Posterior vena cava (tissue), 2 donors: ENCODE results near the gene CDK12. TPM values are rescaled to one million over a fixed set of nuclear protein-coding genes. Genes with fewer than 3 reads are reported as not detected.
"Not testable (repeated sequence)": the region's sequence is repeated elsewhere in the genome, so short reads cannot be mapped to it uniquely, and the experiment has no call there.

Source experiments
- DNase-seq: peaks from one replicate; pipeline ENCODE4 v3.0.0-alpha.2; 2020; ENCODE audit warnings: low spot score
- intact Hi-C, 2 donors: fragments of 100-400 bp; cut with DNase I; formaldehyde crosslinking; loops; one replicate each; pipeline versions ENCODE4 v1.14.1 to v1.14.2; 2022 to 2023
- total RNA-seq, 2 donors: library from RNA; stranded (reverse); fragmentation: NEBNext Ultra II Directional; extraction: Animal tissue kit (Norgen Biotek cat#: 25700); gene quantifications; one replicate each; pipeline ENCODE4 v1.2.1, GENCODE V29; 2021
- donor health status: DM: yes; HTN: yes; CAD: no.
- donor health status: DM: yes; HTN: yes; CAD: no.

Gene CDK12
- total RNA-seq, 2 donors from 2014 or later, result 37.6 to 40.8 TPM

DNA sequence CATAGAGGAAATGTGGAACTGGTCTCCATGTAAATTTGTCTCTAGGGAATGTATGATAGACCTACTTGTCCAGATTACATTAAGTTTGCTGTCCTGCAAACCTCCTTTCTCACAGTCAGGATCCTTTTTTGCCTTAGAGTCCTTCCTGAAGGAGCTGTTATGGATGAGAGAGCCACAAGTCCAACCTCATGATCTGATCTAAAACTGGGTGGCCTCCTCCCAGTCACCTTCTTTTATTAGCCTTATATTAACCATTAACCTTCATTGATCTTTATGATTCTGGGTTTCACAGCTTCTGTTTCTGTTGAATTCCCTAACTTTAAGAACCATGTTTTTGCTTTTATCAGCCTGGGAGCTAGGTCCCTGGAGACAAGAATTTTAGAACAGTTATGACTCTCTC, 82.4 kb downstream of the CDK12 start:
- no peak for DNase-seq
- intact Hi-C loops, result no loop called here

DNA sequence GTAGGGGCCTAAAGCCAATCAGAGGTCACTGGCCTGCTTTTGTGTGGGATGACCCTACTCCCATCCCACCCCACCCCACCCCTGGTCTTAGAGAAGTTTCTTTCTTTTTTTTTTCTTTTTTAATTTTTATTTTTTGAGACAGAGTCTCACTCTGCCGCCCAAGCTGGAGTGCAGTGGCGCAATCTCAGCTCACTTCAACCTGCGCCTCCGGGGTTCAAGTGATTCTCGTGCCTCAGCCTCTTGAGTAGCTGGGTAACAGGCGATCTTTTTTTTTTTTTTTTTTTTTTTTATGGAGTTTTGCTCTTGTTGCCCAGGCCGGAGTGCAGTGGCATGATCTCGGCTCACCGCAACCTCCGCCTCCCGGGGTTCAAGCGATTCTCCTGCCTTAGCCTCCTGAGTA, 83.1 kb downstream of the CDK12 start:
- intact Hi-C loops, DNase-seq: not testable (repeated sequence)

DNA sequence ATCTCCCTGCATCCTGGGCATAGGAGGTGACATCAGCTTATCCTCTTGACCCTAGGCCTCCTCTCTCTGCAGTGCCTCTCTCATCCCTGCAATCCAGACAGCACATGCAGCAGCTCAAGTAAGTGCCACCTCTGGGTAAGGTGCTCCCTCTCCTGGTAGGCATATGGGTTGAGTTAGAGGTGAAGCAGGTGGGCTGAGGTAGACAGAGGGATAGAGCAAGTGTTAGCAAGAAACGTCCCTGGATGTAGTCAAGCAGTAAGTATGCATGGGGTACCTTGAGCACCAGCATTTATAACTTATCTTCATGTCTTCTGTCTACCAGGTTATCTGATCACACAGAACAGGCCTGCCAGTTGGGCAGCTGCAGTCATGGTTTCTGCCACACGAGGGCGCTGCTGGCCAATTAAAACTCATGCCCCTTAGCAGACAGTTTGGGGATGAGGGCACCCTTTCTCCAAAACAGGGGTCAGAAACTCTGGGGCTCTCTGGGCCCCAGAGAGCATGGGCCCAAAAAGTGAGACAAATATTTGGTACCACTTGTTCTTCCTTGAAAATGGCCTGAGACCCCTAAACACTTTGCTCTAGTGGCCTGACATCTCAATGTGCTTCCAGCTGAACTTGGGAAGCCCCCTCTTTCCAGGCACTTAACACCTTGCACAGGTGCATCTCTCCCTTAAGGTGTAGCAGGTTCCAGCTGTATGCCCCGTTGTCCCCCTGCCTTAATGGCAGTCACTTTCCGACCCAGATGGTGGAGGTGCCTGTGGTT, 86.6 kb downstream of the CDK12 start:
- DNase-seq, result peak; percentile 91
- intact Hi-C loops, result loop anchor here in 1 of 2 donors (5.0 kb wide), 1 partner anchor 74 kb away; no protein-coding TSS in a partner anchor

DNA sequence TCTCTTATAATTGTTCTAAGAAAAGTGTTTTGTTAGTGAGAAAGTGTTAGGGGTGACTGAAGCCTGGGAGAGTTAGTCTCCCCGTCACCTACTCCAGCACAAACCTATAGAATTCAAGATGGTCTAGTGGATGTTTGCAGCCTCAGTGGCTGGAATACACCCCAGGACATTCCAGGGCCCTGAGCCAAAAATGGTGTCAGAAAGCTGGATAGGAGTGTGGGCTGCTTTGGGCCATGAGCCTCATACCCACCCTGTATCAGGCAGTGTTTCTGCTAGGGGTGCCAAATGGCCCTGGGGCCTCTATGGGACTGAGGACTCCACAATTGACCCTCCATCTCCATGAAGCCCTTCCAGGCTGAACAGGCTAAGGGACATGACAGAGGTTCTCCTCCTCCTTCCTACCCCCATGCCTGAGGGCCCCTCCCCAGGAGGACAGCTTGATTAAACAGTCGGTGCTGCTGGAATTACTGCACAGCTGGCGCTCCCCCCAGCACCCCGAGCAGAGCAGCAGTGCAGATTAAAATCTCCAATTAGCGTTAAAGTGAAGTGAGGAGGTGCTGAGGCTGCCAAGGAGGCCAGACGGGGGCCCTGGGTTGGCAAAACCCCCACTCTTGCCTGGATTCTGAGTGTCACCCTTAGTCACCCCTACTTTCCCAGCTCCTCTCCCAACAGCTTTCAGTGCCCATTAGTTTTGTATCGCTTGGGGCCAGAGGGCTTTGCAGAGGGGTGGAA, 87.4 kb downstream of the CDK12 start:
- intact Hi-C loops, result loop anchor here in 1 of 2 donors (5.0 kb wide), 1 partner anchor 74 kb away; no protein-coding TSS in a partner anchor
- DNase-seq, result no peak

DNA sequence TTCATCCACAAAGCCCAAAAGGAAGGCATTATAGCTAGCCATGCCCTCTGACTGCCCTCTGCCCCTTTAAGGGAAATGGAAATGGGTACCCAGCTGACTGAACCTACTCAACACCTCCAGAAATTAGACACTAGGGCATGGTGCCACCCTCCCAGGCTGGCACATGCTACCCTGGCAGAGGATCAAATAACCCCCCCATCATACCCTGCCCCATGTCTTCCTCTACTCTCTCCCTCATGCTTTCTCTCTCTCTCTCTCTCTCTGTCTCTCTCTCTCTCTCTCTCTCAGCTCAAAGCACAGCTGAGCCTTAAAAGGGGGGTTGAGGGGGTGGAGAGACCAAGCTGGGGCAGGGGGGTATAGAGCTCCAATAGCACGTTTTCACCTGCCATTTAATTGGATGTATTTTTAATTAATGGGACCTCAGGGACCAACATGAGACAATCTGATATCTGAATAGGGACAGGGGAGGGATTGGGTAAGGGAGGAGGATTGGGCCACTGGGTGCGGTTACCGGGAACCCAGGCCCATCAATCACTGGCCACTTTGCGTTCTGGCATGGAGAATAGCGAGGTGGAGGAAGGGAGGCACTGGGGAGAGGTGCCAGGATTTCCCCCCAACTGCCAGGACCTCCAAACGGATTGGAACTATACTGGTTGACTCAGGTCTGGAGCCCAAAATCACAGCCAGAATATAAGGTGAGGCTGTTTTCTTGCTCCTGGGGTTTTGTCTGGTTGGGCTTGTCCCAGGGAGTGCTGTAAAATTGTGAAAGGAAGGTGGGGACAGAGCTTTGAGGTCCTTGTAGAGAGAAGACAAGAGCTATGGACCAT, 88.7 kb downstream of the CDK12 start:
- intact Hi-C loops, result loop anchor here (5.0 kb wide), 2 partner anchors 72 to 77 kb away; partner anchors contain the start of gene PPP1R1B (in 1 of the 2)
- no peak for DNase-seq

DNA sequence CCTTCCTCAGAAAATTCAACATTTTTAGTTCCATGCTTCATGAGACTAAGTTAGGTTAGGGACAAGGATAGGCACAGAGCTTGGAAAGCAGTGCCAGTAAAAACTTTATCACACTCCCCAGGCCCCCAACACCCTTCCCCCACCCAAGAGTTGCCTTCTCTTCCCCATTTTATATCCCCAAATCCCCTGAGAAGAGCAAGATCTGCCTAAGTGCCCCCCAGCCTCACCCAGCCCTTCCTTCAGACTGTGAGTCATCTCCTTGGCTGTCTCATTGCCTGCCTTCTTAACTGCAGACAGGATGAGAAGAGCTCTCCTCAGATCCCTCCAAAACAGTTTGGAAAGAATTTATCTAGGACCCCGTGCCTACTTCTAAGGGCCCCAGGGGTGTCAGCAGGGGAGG, 90.6 kb downstream of the CDK12 start:
- intact Hi-C loops, result loop anchor here in 1 of 2 donors (5.0 kb wide), 1 partner anchor 75 kb away; the partner anchor contains the start of gene PPP1R1B

DNA sequence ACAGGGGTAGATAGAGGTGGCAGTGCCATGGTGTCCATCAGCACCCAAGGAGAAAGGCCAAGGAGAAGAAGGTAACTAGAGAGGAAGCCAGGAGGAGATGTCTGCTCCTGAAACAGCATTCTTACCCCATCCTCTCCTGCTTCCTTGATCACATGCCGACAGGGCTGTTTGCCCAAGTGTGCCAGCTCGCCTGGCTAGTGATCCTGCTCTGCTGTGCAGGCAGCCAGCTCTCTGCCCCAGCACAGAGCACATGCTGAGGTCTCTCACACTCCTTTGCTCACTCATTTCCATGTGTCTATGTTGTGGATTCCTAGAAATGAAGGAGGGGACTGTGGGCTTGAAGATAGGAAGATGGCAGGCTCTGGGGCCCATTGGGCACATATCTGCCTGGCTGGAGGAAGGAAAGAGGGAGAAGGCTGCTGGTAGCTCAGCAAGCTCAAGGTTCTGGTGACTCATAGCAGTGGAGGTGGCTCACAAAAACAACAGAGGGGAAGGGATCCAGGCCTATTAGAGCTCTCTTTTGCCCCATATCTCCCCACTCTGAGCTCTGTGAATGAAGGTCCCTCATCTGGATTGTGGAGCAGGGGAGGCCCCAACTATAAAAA, 92.2 kb downstream of the CDK12 start:
- intact Hi-C loops, result loop anchor here in 1 of 2 donors (5.0 kb wide), 1 partner anchor 74 kb away; the partner anchor contains the start of gene PPP1R1B
- DNase-seq, result no peak

More for the DNA sequence above, 90.6 kb downstream of the CDK12 start:
- DNase-seq, result no peak

DNA sequence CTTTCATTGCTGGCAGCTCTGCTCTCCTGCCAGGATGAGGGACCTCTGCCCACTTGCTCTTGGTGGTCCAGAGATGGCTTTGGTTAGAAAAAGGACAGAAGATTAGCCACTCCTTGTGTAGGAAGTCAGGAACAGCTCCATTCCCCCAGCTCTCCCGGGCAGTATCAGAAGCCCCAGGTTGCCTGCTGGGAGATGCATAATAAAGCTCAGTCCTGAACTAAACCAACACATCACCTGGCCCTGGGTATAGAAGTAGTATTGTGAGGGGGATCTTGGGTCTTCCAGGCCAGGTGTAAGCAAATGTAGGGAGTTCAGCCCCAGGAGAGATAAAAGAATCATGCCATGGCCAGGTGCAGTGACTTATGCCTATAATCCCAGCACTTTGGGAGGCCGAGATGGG, 94.1 kb downstream of the CDK12 start:
- DNase-seq, result no peak
- intact Hi-C loops, result no loop called here

DNA sequence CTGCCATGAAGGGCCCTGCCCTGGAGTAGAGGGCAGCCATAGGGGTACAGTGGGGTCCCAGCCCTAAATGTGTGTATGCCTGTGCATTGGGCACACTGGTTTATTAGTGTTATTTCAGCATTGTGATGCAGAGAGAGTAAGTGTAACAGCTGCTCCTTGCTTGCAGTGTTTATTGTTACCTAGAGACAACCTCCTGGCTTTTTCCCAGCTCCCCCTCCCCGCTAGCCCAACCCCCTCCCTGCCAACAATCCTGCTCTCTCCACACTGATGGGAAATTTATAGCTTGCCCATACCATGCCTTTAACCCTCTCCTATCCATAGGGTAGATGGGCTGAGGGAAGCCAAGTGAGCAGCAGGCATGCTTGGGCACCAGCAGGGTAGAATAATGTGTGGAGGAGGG, 95.1 kb downstream of the CDK12 start:
- intact Hi-C loops, result no loop called here
- no peak for DNase-seq

DNA sequence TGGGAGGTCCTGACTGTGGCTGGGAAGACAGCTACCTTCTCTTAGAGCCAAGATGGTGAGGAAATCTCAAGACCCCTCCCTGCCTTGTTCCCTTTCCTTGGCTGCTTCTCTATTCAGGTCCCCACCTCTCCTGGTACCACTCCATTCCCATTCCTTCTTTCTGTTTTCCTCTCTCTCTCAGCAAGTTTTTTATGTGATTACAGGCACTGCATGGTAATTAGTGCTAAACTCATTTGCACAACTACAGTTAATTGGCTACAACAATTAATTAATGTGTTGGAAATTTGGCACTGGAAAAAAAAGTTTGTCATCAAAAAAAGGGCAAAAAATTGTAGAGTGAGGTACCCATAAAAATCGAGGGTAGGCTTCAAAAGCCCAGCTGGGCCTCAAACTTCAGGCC, 101.1 kb downstream of the CDK12 start:
- intact Hi-C loops, result no loop called here

DNA sequence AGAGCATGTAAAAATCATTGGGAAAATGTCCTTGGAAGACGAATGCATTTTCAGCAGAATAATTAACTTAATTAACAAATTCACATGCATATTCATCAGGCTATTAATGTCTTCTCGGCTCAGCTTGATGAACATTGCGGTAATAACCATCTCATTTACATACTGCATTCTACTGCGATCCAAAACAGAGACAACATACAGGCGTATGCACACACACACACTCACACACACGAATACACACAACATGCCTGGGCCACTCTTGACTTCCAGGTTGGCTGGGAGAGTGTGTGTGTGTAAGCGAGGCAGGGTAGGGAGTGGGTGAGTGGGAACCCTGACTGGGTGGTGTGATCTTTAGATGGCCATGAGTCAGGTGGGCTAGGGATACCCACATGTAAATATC, 101.7 kb downstream of the CDK12 start:
- intact Hi-C loops, result no loop called here

More for the DNA sequence above, 101.1 kb downstream of the CDK12 start:
- DNase-seq, result no peak

DNA sequence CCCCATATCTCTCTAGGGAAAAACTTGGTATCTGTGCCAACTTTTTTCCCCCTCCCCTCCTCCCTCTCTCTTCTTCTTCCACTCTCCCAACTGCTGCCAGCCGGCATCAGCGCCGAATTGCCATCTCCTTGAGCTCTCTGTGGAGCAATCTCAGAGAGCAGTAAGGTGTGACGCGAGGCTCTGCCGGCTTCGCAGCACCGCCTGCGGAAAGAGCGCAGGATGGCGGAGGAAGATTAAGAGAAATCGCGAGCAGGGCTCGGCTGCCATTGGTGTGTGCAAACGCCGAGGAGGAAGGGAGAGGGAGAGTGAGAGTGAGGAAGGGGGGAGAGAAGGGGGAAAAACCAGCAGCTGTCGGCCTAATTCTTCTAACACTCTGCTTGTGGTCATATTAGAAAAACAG, 102.2 kb downstream of the CDK12 start:
- intact Hi-C loops, result no loop called here
- DNase-seq, result no peak

More for the DNA sequence above, 101.7 kb downstream of the CDK12 start:
- no peak for DNase-seq

DNA sequence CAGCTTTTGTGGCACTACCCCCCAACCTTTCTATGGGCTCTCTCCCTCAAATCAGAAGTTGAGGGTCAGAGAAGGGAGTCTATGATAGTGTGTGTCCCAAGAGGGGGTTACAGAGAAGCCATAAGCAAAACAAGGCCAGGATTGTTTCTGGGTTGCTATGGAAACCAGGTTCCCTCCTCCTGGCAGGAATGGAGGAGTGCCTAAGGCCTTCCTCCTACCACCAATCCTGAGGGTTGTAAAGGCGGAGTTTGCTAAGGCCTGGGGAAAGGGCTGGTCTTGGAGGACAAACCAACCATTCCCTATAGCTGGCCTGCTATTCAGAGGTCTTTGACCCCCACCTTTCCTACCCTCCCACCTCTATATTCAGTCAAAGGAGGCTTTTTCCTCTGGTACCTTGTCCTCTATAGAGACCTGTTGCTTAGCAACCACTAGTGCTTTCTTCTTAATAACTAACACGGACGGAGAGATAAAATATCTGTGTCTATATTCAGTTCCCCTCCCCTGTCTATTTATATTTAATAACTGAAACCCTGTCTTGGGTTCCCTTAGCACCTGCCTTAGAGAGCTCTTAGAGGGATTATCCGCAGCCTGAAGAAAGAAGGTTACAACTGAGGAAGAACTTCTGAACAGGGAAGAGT, 103.0 kb downstream of the CDK12 start:
- intact Hi-C loops, result no loop called here

DNA sequence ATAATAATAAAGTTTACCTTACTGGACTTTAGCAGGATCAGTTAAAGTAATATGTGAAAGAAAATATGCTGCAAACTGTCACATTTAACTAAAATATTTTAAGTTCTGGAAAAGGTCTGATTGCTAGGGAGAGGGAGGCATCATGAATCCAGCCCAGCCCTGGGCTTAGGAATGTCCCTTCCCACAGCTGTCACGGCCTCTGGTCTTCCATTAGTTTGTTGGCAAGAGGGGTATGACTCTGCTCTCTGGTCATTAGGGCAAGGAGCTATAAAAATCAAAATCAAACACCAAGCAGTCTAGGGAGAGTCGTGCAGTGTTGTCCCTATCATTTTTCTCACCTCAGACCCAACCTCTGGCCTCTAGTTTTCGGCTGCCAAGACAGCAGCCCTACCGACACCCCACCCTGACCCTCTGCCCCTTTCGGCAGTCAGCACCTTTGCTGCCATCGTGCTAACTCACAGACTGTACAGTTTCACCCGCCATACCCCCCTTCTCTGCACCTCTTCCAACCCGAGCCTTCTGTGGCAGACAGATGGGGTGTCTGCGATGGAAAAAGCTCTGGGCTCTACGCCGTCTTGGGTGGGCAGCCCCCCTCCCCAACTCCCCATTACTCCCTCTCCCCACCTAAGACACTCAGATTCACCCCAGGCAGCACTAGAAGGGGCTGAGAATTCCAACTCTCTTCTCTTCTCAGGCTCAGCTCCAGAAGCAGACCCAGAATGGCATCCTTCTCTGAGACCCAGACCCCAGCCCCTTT, 105.0 kb downstream of the CDK12 start:
- no peak for DNase-seq
- intact Hi-C loops, result no loop called here

More for the DNA sequence above, 103.0 kb downstream of the CDK12 start:
- no peak for DNase-seq

DNA sequence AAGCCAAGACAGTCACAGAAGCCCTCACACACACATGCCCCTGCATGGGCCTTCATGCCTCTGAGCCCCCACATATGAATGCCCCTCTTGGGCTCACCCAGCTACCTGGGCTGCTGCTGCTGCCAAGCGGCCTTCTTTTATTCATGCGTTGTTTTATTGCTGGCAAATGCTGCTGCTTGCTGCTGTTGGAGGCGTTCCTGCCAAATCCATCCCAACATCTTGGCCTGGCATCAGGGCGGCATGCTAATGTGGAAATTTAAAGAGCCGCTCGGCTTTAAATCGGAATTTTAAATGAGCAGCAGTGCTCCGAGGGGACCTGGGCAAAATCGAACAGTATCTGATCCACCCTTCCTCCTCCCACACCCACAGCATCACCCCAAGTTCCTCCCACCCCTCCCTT, 107.4 kb downstream of the CDK12 start:
- DNase-seq, result no peak
- intact Hi-C loops, result no loop called here

DNA sequence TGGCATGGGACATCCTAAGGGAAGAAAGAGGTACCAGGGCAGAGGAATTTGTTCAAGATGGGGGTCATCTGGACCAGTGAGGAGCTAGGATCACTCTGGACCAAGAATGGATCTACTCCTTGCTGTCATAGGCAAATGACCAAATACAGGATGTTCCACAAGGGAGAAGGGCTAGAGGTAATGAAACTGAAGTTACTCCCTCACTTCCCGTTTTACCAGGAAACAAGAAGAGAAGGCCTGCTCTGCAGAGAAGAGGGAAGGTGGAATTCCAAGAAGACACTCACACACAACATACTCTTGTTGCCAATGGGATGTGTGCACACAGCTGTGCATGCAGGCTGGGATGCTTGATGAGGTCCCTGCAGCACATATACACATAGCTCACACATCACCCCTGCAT, 107.8 kb downstream of the CDK12 start:
- DNase-seq, result no peak
- intact Hi-C loops, result no loop called here

DNA sequence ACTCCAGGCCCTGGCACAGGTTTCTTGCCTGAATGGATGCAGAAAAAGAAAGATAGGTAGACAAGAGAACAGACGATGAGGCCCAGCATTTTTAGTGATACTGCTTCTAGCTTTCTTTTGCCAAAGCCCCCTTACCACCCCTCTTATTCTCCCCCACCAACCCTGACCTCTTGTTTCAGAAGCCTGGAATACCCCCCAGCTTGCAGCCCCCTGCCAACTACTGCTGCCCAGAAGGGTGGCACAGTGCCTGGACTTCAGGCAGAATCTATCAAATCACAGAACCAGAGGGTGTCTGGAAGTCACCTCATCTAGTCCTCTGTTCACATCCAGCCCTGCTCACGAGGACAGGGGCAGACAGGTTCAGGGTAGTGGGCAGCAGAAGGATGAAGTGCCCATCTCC, 110.8 kb downstream of the CDK12 start:
- intact Hi-C loops, result no loop called here
- DNase-seq, result no peak
